LNCaP clone FGC (cell line): ENCODE measurements around the gene LRRC4C.

Source experiments
- DNase-seq: peaks from one replicate; pipeline ENCODE4 v3.0.0-alpha.2; 2011; ENCODE audit warnings: low read depth
- H3K4me3 ChIP-seq: 2 replicates; pipeline ENCODE4 v1.5.1; 2011; ENCODE audit warnings: mild to moderate bottlenecking, low read depth, low read length, control low read depth
- CTCF ChIP-seq: IDR thresholded peaks from 2 replicates; pipeline ENCODE4 v1.5.1; 2012; ENCODE audit warnings: mild to moderate bottlenecking; ENCODE audit not compliant: control insufficient read depth, insufficient read depth; ENCODE audit errors: extremely low read depth

Gene LRRC4C

GRCh38 chr11:41235668-41236067 lies 223.8 kb downstream of the LRRC4C start:
- TF ChIP-seq CTCF: no peak
- DNase-seq: no peak
- H3K4me3 ChIP-seq: no peak overlapping the region

- DNase-seq: no peak
- no peak for TF ChIP-seq CTCF
- no peak overlapping the region for H3K4me3 ChIP-seq
These were observed 233.4 kb downstream of the LRRC4C start for GRCh38 chr11:41225856-41226633.

GRCh38 chr11:41222236-41222635 lies 237.2 kb downstream of the LRRC4C start:
- no peak overlapping the region for H3K4me3 ChIP-seq
- DNase-seq: no peak
- no peak for TF ChIP-seq CTCF

GRCh38 chr11:41206388-41206787 lies 253.1 kb downstream of the LRRC4C start:
- no peak overlapping the region for H3K4me3 ChIP-seq
- no peak for DNase-seq
- TF ChIP-seq CTCF: no peak

- peak; percentile 40 for DNase-seq
- peak; percentile 59 for TF ChIP-seq CTCF
- no peak overlapping the region for H3K4me3 ChIP-seq
These were observed 258.3 kb downstream of the LRRC4C start for GRCh38 chr11:41201156-41201555.

- no peak for DNase-seq
- no peak for TF ChIP-seq CTCF
- no peak overlapping the region for H3K4me3 ChIP-seq
These were observed 268.9 kb downstream of the LRRC4C start for GRCh38 chr11:41190437-41191082.
